HG03460 (cell line): ENCODE results near the gene PRDM12.
A peak's percentile ranks its signal among the peaks of the same experiment; 100 is the strongest.

Source experiments
- ATAC-seq: cut with Tn5 transposase; IDR thresholded peaks from one replicate; pipeline ENCODE4 v1.9.1; 2021; ENCODE audit not compliant: unreplicated experiment

The PRDM12 gene

DNA sequence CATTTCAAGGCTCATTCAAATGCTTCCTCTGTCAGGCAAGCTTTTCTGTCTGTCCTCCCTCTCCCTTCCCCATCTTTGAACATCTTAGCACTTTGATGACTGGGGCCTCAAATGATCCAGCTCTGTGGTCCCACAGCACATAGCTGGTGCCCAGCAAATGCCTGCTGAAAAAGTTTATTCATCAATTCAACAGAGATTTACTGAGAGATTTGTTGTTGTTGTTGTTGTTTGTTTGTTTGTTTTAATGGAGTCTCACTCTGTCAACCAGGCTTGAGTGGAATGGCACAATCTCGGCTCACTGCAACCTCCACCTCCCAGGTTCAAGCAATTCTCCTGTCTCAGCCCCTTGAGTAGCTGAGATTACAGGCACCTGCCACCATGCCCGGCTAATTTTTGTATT lies 23.2 kb downstream of the PRDM12 start:
- ATAC-seq: no peak

DNA sequence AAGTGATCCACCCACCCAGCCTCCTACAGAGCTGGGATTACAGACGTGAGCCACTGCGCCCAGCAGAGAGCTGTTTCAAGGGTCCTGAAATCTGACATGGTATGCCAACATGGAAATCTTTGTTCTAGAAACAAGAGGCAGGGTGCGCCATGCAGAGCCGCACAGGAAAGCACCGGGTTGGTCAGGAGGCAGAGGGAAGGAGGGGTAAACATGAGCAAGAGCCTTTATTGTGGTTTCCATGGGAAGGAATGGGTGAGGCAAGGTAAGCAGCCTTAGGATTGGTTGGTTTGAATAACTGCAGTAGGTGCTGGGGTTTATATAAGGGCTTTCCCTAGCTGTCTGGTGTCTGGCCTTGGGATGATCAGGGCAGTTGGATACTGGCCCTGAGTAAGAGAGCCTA lies 23.7 kb downstream of the PRDM12 start:
- ATAC-seq: no peak

DNA sequence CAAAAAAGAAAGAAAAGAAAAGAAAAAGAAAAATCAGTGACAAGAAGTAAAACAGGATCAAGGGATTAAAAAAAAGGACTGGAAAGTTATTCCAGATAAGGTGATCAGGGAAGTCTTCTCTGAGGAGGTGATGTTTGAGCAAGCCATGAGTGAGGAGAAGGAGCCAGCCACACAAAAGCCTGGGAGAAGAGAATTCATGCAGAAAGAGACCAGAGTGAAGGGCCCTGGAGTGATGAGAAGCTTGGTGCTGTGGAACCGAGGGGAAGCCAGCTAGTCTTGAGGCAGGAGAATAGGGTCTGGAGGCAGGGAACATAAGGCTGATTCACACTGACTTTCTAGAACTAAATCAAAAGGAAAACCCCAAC lies 25.2 kb downstream of the PRDM12 start:
- ATAC-seq: no peak

DNA sequence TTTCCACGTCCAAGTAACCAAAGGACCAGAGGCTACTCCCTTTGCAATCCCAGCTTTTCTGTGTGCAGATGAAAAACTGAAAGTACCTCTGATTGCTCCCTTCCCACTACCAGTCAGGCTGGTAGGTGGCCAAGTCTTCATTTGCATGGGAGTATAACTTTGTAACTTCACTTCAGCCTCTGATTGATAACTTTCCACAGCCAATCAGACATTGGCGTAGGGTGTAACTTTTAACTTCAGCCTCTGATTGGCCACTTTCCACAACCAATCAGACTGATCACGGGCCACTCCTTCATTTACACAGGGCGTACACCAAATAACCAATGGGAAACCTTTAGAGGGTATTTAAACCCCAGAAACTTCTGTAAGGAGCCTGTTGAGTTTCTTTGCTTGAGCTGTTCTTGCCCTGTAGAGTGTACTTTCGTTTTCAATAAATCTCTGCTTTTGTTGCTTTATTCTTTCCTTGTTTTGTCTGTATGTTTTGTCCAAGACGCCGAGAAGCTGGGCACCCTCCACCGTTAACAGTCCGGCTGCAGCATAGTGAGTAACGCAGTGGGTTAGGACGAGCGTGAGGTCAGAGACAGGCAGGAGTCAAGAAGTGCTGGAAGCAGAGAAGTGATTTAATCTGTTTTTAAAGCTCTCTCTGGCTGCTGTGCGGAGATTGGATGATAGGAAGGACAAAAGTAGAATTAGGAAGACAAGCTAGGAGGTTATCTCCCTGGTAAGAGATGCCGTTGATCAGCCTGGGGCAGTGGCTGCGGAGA lies 25.7 kb downstream of the PRDM12 start:
- ATAC-seq: no peak

DNA sequence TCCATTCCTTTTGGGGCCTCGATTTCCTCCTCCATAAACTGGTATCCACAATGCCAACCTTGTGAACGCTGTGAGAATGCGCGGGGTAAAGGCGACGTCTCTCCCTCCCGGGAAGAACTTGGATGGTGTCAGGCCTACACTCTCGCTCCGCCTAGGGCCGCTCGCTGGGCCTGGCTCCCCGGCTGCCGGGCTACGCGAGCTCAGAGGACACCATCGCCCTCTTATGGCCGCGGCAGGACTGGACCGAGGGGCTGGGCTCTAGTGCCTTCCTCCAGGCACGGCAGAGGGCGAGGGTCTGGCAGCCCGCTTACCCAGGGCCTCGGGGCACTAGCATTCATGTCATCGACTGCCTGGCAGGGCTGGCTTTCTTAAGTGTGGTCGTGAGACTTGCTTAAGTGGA lies 27.9 kb downstream of the PRDM12 start:
- ATAC-seq: no peak

DNA sequence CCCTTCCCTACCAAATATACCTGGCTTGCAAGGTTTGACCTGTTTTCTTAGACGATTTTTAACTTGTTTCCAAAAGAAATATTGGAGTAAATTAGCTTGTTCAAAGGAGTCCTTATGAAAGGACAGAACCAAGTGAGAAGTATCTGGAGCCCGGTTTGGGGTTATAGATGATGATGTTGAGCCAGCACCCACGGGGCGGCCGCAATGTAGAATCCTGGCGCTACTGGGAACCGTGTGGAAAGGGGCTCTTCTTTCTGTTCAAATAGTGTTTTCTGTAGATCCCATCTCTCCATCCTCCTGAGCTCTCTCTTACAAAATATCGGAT lies 28.7 kb downstream of the PRDM12 start:
- no peak for ATAC-seq

DNA sequence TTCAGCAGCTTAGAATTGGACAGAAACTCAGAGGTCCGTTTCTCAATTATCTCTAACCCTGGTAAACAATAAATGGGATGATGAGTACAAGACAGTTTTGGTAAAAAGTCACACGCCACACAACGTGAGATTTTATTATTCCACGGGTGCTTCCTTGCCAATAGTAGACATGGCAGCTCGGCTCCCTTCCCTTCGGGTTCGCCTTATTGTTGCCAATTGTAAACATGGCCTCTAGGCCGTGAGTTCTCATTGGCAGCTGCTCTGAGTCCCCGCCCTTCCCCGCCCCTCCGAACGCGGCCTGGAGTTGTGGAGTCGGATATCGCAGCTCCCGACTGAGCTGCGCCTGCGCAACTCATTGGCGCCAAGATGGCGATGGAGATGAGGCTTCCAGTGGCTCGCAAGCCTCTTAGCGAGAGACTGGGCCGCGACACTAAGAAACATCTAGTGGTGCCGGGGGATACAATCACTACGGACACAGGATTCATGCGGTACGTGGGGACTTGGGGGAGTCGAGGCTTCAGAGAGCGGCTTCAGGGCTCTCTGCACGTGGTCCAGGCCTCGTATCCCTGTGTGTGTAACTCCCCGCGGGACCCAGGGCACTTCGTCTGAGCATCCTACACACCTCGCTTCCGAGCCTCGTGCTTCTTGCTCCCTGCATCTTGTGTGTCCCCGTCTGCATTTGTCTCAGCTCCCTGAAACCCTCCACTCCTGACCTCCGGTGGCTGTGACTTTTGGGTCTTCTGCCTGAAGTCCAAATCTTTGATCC lies 29.2 kb downstream of the PRDM12 start, which contains the start of gene EXOSC2:
TSS of gene EXOSC2 (plus strand) at position 355 of the 766 bp plus-strand sequence. CDS start at position 367, 12 bp downstream.
- ATAC-seq: peak; percentile 91

DNA sequence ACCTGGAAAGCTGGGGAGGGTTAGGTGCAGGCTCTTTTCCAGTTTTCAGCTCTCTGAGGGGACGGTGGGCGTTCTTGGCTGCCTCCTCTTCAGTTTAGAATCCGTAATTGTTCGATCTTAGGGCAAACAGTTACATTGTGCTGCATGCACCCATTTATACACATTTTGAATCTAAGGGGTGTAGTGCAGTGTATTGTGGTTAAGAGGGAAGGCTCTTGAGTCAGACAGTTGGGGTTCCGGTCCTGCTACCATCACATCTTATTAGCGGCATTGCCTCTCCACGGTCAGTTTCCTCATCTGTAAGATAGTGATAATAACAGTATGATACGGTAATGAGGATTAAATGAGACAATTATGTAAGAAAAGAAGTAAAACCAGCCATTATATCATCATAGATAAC lies 29.8 kb downstream of the PRDM12 start:
- ATAC-seq: no peak

DNA sequence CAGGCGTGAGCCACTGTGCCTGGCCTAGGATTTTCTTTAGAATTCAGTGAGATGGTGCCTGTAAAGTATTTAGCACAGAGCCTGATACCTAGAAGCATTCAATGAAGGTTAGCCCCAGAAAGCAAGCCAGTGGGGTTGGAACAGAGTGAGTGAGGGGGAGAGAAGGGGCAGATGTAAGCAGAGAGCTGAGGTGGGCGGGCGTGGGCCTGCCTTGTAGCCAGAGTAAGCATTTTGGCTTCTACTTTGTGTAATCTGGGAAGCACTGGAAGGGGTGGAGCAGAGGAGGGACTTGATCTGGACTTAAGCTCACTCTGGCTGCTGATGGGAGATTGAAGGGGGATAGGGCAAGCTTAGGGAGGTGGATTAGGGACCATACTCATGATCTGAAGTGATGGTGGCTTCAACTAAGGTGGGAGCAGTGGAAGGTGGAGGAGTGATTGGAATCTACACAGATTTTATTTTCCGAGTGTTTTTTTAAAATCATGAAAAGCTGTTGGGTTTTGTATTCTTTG lies 31.8 kb downstream of the PRDM12 start:
- no peak for ATAC-seq

DNA sequence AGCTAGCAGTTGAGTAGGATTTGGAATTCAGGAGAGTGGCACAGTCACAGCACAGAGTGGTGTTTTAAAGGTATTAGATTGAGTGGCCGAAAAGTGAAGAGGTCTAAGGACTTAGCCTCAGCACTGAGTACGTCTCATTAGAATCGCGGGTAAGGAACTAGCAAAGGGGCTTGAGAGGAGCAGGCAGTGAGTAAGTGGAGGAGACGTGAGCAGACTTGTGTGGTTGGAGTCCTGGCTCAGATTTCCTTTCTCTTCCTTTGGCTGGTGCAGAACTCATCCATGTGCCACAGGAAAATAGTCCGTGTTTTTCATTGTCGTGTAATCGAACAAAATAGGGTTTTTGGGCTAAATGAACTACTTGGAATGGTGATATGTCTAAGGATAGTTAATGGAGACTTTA lies 32.6 kb downstream of the PRDM12 start:
- no peak for ATAC-seq

DNA sequence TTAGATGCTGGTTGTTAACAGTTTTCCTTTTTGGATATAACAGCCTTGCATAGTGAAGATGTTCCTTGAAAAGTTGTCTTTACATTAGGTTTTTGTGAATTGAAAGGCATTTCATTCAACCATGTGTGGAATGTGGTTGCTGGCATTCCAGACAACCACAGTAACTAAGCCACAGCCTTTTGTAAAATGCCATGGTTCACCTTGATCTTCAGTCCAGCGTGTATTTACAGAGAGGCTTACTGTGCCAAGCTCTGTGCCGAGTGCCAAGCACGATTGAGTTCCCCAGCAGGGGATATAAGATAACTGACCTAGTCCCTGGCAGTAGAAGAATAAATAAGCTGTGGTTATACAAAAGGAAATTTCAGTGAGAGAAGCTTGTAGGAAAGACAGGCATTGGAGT lies 34.1 kb downstream of the PRDM12 start:
- no peak for ATAC-seq

DNA sequence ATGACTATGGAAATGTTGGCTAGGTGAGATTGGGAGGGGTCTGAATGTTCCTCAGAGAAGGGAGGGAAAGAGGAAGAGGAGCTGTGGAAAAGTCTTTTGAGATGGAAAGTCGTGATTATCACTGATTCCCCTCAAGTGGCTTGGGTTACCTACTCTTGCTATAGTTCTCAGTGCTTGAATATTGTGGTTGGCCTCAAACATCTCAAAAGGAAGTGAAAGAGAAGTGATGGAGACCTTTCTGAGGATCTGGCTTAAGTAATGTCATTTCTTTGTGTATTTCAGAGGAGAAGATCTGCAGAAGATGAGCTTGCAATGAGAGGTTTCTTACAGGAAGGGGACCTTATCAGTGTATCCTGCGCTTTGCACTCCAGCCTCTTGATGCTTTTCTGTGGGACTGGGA lies 34.7 kb downstream of the PRDM12 start:
- ATAC-seq: no peak

DNA sequence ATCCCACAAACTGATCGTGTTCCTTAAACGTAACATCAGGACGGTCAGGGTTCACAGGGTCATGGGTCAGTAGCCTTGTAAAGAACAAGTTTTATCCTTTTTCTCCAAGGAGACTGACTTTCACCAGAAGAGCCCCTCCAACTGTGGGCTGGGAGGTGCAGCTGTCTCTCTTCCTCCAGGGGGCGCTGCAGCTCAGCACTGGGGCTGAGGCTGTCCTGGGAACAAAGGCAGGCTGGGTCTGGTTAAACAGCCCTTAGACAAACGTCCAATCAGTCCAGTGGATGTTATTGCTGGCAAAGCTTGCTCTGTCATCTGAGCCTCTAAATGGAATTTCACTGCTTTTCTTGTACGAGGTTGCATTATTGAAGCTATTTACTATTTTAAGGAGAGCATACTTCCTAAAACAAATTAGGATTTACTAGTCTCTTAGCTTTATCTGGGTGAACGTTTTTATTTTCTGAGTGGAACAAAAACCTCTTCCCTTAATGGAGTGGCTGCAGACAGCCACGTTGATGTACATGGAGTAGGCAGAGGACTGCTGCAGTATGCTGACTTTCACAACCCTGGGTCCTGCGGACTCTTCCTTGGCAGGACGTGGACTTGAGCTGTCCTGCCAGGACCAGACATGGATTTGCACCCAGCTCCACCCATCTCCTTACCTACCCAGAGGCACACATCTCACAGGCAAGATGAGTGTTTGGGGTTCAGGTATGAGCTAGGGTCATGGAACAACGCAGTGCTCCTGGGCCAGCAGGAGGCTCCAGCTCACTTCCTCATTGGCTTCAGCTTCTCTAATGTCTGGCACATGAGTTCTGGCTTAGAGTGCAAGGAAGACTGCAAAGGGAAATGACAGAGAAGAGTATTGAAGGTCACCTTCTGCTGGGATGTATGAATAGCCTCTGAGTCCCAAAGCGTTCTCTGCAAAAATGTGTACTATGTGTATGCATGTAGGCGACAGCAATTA lies 36.9 kb downstream of the PRDM12 start:
- no peak for ATAC-seq

DNA sequence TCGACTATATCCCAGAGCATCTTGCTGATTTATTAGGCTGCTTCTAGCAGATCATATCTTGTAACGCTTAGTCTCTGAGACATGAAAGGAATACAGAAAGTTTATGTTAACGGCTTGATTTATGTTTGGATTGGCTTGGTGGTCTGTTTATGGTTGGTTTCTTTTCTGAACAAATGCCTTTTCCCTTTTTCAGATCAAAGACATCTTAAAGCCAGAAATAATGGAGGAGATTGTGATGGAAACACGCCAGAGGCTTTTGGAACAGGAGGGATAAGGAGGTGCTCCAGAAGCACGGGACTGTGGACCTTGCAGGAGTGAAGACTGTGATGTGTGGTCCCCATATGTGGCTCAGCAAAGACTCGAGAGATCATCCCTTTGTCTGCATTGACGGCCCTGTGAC lies 39.1 kb downstream of the PRDM12 start:
- ATAC-seq: no peak

DNA sequence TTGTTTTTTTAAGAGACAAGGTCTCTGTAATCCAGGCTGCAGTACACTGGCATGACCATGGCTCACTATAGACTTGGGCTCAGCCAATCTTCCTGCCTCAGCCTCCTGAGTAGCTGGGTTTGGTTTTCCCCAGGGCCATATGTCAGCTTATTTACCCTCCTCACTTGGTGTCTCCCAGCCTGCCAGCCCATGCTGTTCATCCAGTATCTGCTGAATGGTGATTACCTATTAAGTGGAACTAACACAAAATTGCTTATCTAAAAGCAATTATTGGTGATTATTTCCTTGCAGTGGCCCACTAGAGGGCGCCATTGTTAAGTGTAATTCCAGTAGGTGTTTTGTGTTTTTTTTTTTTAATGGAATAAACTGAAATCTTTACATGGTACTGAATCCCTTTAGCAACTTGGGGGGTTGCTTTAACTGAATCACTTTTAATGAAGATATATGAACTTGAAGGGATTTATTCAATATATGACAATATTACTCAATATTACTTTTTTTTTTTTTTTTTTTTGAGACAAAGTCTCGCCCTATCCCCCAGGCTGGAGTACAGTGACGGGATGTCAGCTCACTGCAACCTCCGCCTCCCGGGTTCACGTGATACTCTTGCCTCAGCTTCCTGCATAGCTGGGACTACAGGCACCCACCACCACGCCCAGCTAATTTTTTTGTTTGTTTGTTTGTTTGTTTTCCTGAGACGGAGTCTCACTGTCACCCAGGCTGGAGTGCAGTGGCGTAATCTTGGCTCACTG lies 43.0 kb downstream of the PRDM12 start:
- no peak for ATAC-seq

DNA sequence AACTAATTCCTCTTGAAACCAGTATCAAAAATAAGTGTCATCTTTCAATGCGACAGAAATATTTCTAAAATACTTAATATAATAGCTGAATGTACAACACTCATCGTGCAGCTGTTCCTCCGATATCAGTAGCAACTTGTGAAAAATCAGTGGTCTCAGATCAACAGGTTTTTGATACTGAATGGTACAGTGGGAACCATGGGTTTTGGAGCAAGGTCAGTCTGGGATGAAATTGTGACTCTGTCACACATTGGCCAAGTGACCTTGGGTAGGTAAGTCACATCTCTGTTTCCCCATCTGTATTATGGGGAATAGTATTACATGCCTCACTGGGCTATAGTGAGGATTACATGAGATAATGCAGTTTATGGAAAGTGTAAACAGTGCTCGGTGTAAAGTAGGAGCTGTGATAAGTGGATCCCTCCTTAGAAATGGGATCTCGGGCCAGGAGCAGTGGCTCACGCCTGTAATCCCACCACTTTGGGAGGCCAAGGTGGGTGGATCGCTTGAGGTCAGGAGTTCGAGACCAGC lies 46.5 kb downstream of the PRDM12 start:
- ATAC-seq: no peak

DNA sequence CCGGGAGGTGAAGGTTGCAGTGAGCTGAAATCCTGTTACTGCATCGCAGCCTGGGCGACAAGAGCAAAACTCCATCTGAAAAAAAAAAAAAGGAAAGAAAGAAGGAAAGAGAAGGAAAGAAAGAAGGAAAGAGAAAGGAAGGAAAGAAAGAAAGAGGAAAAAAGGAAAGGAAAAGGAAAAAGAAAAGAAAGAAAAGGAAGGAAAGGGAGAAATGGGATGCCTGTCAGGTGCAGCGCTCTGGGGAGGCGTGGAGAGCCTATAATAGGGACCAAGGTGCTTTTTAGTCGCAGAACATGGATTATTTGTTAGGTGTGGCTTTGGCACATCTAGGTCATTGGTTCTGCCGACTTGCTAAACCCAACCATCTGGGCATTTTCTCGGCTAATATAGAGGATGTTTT lies 47.1 kb downstream of the PRDM12 start:
- ATAC-seq: no peak

DNA sequence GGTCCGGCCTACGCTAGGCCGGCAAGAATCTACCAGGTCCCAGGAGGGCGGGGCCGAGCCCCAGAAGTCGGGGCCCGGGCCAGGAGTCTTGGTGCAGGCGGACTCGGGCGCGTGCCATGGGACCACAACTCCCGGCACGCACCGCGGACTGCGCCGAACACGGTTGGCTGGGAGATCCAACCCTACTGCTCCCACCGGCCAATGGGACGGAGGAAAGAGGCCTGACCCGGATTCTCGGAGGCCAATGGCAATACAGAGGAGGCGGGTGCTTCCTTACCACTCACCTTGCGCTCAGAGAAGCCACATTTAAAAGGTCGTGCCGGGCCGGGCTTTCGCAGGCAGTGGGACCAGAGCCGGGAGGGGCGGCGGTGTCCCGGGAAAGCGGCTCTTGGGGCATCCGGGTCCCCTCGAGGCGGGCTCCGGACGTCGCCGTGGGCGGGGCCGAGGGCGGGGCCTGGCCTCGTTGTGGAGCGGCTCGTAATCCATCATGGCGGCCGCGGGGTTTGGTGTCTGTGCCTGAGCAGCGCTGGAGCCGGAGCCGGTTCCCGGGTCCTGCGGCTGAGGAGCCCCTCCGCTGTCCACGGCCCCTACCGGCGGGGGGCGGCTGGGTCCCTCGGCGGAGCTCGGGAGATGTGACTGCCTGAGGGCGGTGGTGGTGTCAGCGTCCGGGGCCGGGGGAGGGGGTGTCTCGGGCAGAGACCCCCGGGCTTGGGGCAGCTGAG lies 48.3 kb downstream of the PRDM12 start:
- ATAC-seq: peak; percentile 96

DNA sequence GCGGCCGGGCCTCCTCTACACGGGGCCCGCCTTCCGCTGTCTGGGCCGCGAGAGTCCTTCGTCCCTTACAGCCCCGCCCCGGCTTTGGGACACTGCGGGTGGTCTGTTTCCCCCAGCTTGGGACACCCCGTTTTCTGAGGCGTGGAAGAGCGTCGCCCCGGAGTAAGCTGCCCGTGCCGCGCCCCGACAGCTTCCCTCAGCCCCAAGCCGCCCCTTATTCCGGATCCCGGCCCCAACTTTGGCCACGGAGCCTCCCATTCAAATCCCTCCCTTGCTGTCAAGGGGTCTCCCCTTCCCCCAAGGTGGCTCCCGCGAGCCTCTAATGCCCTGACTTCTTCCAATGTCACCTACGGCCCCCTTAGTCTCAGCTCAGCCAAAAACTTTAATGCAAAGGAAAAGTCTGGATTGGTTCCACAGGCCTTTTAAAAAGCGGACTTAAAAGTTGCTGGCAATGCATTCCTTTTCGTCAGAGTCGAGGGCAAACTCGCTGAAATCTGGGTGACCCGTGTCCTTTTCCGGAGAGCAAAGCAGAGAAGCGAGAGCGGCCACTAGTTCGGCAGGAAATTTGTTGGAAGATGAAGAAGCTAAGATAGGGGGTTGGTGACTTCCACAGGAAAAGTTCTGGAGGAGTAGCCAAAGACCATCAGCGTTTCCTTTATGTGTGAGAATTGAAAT lies 49.0 kb downstream of the PRDM12 start:
- no peak for ATAC-seq
